H1 (cell line): ENCODE results near the gene SCN4A.
"Not testable (repeated sequence)": the region's sequence is repeated elsewhere in the genome, so short reads cannot be mapped to it uniquely, and the experiment has no call there.

Experiments
- CHD1 ChIP-seq: IDR thresholded peaks from 2 replicates; pipeline ENCODE4 v1.6.1; 2012; ENCODE audit warnings: low read depth, low read length, improper control_type of control experiment
- CREB1 ChIP-seq: IDR thresholded peaks from 2 replicates; pipeline ENCODE4 v1.6.1; 2012; ENCODE audit warnings: inconsistent platforms
- CTCF ChIP-seq, 3 experiments: IDR thresholded peaks; 1 replicate in 2 of 3; 2 replicates in 1 of 3; pipeline versions ENCODE4 v1.5.1 to v1.6.1; 2011; ENCODE audit warnings: low read length in 3 of 3, mild to moderate bottlenecking in 3 of 3, inconsistent platforms in 2 of 3, low read depth in 1 of 3, moderate library complexity in 1 of 3; ENCODE audit not compliant: insufficient read depth in 1 of 3; ENCODE audit errors: control extremely low read depth in 1 of 3
- E2F6 ChIP-seq: IDR thresholded peaks from 2 replicates; pipeline ENCODE4 v1.6.1; 2012; ENCODE audit warnings: inconsistent platforms
- EP300 ChIP-seq, 2 experiments: IDR thresholded peaks; 1 replicate in 1 of 2; 2 replicates in 1 of 2; pipeline ENCODE4 v1.6.1; 2011 to 2012; ENCODE audit warnings: low read depth in 2 of 2, low read length in 2 of 2, mild to moderate bottlenecking in 2 of 2, borderline replicate concordance in 1 of 2, inconsistent platforms in 1 of 2, moderate library complexity in 1 of 2
- MAX ChIP-seq: IDR thresholded peaks from 2 replicates; pipeline ENCODE4 v1.6.1; 2012; ENCODE audit warnings: inconsistent platforms
- POLR2A ChIP-seq, 2 experiments: IDR thresholded peaks; 1 replicate in 1 of 2; 2 replicates in 1 of 2; pipeline ENCODE4 v1.6.1; 2011; ENCODE audit warnings: low read depth in 2 of 2, low read length in 2 of 2, mild to moderate bottlenecking in 2 of 2; ENCODE audit errors: control extremely low read depth in 1 of 2
- RAD21 ChIP-seq, 2 experiments: IDR thresholded peaks in 1 of 2; conservative IDR thresholded peaks in 1 of 2; 2 replicates each; pipeline ENCODE4 v1.6.1; 2011; ENCODE audit warnings: low read depth in 2 of 2, low read length in 2 of 2, improper control_type of control experiment in 1 of 2, inconsistent platforms in 1 of 2, mild to moderate bottlenecking in 1 of 2, moderate library complexity in 1 of 2
- SUZ12 ChIP-seq: fragments of 200-600 bp; sonication (generic); IDR thresholded peaks from 2 replicates; pipeline ENCODE4 v1.6.1; 2012; ENCODE audit warnings: mild to moderate bottlenecking, inconsistent platforms, low read length, moderate library complexity, mixed read lengths
- TBP ChIP-seq: IDR thresholded peaks from 2 replicates; pipeline ENCODE4 v1.6.1; 2011; ENCODE audit warnings: low read depth, low read length, improper control_type of control experiment
- USF2 ChIP-seq: IDR thresholded peaks from 2 replicates; pipeline ENCODE4 v1.6.1; 2011; ENCODE audit warnings: low read length, improper control_type of control experiment
- YY1 ChIP-seq: IDR thresholded peaks from 2 replicates; pipeline ENCODE4 v1.6.1; 2011; ENCODE audit warnings: low read depth, mild to moderate bottlenecking, low read length
- ZNF274 ChIP-seq: IDR thresholded peaks from 2 replicates; pipeline ENCODE4 v1.7.0; 2012; ENCODE audit warnings: low read length, borderline replicate concordance; ENCODE audit errors: extremely low read depth

- TF ChIP-seq POLR2A (IDR thresholded peaks at IDR 0.05; ENCODE audit: control extremely low read depth in 1 of 2, low read depth in 2 of 2, low read length in 2 of 2); EP300 (IDR thresholded peaks at IDR 0.05; ENCODE audit: borderline replicate concordance in 1 of 2, low read depth in 2 of 2, low read length in 2 of 2); CTCF (IDR thresholded peaks at IDR 0.05; ENCODE audit: control extremely low read depth in 1 of 3, insufficient read depth in 1 of 3, low read depth in 1 of 3, low read length in 3 of 3); TBP; CHD1; CREB1; MAX; E2F6; USF2; YY1; ZNF274; SUZ12; RAD21 (IDR thresholded peaks at IDR 0.05 in 1 of 2, conservative IDR thresholded peaks at IDR 0.05 in 1 of 2; ENCODE audit: low read depth in 2 of 2, low read length in 2 of 2): not testable (repeated sequence)
Observed at GRCh38 chr17:63892316-63893037, 80.2 kb downstream of the SCN4A start.
